ENCODE measurements around the gene NAMPT.
"Not testable (repeated sequence)": the region's sequence is repeated elsewhere in the genome, so short reads cannot be mapped to it uniquely, and the experiment has no call there.

NAMPT gene

DNA sequence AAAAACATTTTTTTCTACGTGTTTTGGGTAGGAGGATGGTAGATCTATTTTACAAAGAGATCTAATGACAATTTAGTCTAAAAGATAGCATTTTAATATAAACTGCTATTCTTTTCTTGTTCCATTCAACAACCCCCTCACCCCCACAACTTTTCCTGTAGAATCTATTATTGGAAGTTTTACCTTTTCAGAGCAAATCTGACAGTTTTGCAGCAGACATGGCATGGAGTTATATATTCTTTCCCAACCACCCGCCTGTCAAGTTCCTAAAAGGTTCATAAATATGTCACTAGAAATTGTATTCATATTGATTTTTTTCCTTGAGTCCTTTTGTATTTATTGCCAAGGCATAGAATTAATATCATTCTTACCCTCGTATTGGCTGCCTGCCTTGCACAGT is 21.5 kb upstream of the NAMPT start:
- no peak for TF ChIP-seq CTCF (IDR thresholded peaks at IDR 0.05; ENCODE audit: insufficient read depth, low read length, missing control alignments)
- no peak for DNase-seq (ENCODE audit: low read depth, low spot score)
- ChIA-PET CTCF (no interaction called here), POLR2A (no interaction called here)
- H3K4me3 ChIP-seq (ENCODE audit: low read depth, low read length): no peak overlapping the region

DNA sequence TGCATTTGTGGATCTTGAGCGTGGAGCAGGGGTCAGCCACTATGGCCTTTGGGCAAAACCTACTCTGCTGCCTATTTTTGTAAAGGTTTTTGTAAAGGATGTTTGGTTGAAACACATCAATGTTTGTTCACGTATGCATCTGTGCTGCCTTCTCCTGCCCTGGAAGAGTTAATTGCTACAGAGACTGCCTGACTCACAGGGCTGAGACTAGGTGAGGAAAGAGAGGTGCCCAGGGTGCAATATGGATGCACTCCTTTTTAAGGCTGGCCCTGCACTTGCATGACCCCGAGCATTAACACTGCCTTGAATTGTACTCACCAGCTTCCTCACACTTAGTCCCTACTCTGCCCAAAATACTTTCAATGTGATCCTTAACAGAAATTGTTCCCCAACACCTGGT is 20.9 kb upstream of the NAMPT start:
- no peak for TF ChIP-seq CTCF (IDR thresholded peaks at IDR 0.05; ENCODE audit: insufficient read depth, low read length, missing control alignments)
- POLR2A ChIA-PET: no interaction called here
- CTCF ChIA-PET: no interaction called here

GRCh38 chr7:106304568-106304967 is 19.8 kb upstream of the NAMPT start:
- POLR2A ChIA-PET: no interaction called here

More for the DNA sequence above, 20.9 kb upstream of the NAMPT start:
- no peak for DNase-seq (ENCODE audit: low read depth, low spot score)
- H3K4me3 ChIP-seq (ENCODE audit: low read depth, low read length): no peak overlapping the region

DNA sequence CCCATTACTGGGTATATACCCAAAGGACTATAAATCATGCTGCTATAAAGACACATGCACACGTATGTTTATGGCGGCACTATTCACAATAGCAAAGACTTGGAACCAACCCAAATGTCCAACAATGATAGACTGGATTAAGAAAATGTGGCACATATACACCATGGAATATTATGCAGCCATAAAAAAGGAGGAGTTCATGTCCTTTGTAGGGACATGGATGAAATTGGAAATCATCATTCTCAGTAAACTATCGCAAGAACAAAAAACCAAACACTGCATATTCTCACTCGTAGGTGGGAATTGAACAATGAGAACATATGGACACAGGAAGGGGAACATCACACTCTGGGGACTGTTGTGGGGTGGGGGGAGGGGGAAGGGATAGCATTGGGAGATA is 13.8 kb upstream of the NAMPT start:
- H3K4me3 ChIP-seq (ENCODE audit: low read depth, low read length); CTCF ChIA-PET; DNase-seq (ENCODE audit: low read depth, low spot score); POLR2A ChIA-PET: not testable (repeated sequence)

More at GRCh38 chr7:106304568-106304967, 19.8 kb upstream of the NAMPT start:
- CTCF ChIA-PET: interaction anchor here (0.6 kb wide), 1 partner anchor 461 kb away, joined by 4 read pairs; no protein-coding TSS in a partner anchor
- H3K4me3 ChIP-seq (ENCODE audit: low read depth, low read length): no peak overlapping the region
- DNase-seq (ENCODE audit: low read depth, low spot score): no peak
- no peak for TF ChIP-seq CTCF (IDR thresholded peaks at IDR 0.05; ENCODE audit: insufficient read depth, low read length, missing control alignments)

DNA sequence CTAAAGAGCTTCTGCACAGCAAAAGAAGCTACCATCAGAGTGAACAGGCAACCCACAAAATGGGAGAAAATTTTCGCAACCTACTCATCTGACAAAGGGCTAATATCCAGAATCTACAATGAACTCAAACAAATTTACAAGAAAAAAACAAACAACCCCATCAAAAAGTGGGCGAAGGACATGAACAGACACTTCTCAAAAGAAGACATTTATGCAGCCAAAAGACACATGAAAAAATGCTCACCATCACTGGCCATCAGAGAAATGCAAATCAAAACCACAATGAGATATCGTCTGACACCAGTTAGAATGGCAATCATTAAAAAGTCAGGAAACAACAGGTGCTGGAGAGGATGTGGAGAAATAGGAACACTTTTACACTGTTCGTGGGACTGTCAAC is 13.4 kb upstream of the NAMPT start:
- CTCF ChIA-PET; POLR2A ChIA-PET; H3K4me3 ChIP-seq (ENCODE audit: low read depth, low read length); DNase-seq (ENCODE audit: low read depth, low spot score): not testable (repeated sequence)

GRCh38 chr7:106294334-106294733 is 9.6 kb upstream of the NAMPT start:
- ChIA-PET CTCF (interaction anchor here (0.6 kb wide), 1 partner anchor 127 kb away, joined by 3 read pairs; no protein-coding TSS in a partner anchor), POLR2A (no interaction called here)
- DNase-seq (ENCODE audit: low read depth, low spot score): no peak
- no peak for TF ChIP-seq CTCF (IDR thresholded peaks at IDR 0.05; ENCODE audit: insufficient read depth, low read length, missing control alignments)
- H3K4me3 ChIP-seq (ENCODE audit: low read depth, low read length): no peak overlapping the region

DNA sequence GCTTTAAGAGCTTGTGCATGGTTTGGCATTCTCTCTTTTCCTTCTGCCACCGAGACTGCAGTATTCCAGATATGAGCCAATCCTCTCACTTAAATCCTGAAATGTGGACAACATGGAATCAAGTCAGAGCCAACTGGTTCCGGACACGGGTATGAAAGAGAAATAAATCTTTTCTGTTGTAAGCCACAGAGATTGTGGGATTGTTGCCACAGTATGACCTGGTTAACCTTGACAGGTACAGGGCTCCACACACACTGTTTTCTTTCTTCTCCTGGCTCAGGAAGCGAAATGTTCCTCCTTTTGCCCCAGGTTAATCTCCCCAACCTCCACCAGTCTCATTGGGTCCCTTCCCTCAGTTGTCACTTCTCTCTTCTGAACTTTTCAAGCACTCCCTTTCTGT is 6.5 kb upstream of the NAMPT start:
- POLR2A ChIA-PET: no interaction called here
- CTCF ChIA-PET: no interaction called here
- DNase-seq (ENCODE audit: low read depth, low spot score): no peak
- TF ChIP-seq CTCF (IDR thresholded peaks at IDR 0.05; ENCODE audit: insufficient read depth, low read length, missing control alignments): no peak
- no peak overlapping the region for H3K4me3 ChIP-seq (ENCODE audit: low read depth, low read length)
